A673 (cell line): ENCODE data around the gene IQCE. TPM values are rescaled to one million over a fixed set of nuclear protein-coding genes. Genes with fewer than 3 reads are reported as not detected.

Source experiments
- BruUV-seq: library from RNA; stranded (reverse); fragments of 400-500 nt; replicated peaks from 2 replicates; lab custom pipeline; 2021; lab: Mats Ljungman, UMichigan
- CTCF ChIA-PET: fragments of 300-600 bp; sonication (Branson Sonifier 250); formaldehyde crosslinking; loops from one replicate; lab custom pipeline; 2022; ENCODE audit warnings: antibody characterized with exemption; lab: Charles Lee
- POLR2A ChIA-PET: fragments of 300-600 bp; sonication (Branson Sonifier 250); formaldehyde crosslinking; loops from one replicate; lab custom pipeline; 2022; ENCODE audit warnings: antibody characterized with exemption; ENCODE audit not compliant: low non-redundant PET; lab: Charles Lee
- DNase-seq: peaks from one replicate; pipeline ENCODE4 v3.0.0-alpha.2; 2015; ENCODE audit warnings: low spot score
- H3K27ac ChIP-seq: fragments of 200-600 bp; sonication (generic); 2 replicates; pipeline ENCODE4 v1.5.1; 2016; ENCODE audit warnings: mixed run types, low read depth, mild to moderate bottlenecking, mixed read lengths, antibody characterized with exemption, low read length; ENCODE audit not compliant: poor library complexity, severe bottlenecking
- H3K27me3 ChIP-seq: fragments of 200-600 bp; sonication (generic); replicated peaks from 2 replicates; pipeline ENCODE4 v1.6.1; 2017; ENCODE audit warnings: mixed run types, low read depth, mild to moderate bottlenecking, mixed read lengths, antibody characterized with exemption, low read length; ENCODE audit not compliant: insufficient read depth, poor library complexity
- H3K36me3 ChIP-seq: fragments of 200-600 bp; sonication (generic); 2 replicates; pipeline ENCODE4 v1.6.1; 2016; ENCODE audit warnings: mixed run types, mild to moderate bottlenecking, mixed read lengths, antibody characterized with exemption, low read length; ENCODE audit not compliant: insufficient read depth, poor library complexity, severe bottlenecking
- H3K4me1 ChIP-seq: fragments of 200-600 bp; sonication (generic); 2 replicates; pipeline ENCODE4 v1.6.1; 2017; ENCODE audit warnings: mixed run types, mild to moderate bottlenecking, mixed read lengths, antibody characterized with exemption, low read length; ENCODE audit not compliant: insufficient read depth, poor library complexity, severe bottlenecking
- H3K4me3 ChIP-seq: fragments of 200-600 bp; sonication (generic); 2 replicates; pipeline ENCODE4 v1.5.1; 2016; ENCODE audit warnings: low read depth, mixed run types, mild to moderate bottlenecking, mixed read lengths, low read length; ENCODE audit not compliant: poor library complexity, severe bottlenecking
- H3K9me3 ChIP-seq: fragments of 200-600 bp; sonication (generic); 2 replicates; pipeline ENCODE4 v1.6.1; 2016; ENCODE audit warnings: mixed run types, low read depth, mild to moderate bottlenecking, mixed read lengths, antibody characterized with exemption, low read length; ENCODE audit not compliant: poor library complexity, severe bottlenecking
- CTCF ChIP-seq: fragments of 300-800, 200-600 bp; sonication (generic); conservative IDR thresholded peaks from 2 replicates; pipeline ENCODE4 v1.5.1; 2017; ENCODE audit warnings: low read depth, mild to moderate bottlenecking, antibody characterized with exemption, low read length, moderate library complexity, mixed read lengths
- EZH2 ChIP-seq: fragments of 200-600 bp; sonication (generic); IDR thresholded peaks from 2 replicates; pipeline ENCODE4 v1.6.1; 2017; ENCODE audit warnings: borderline replicate concordance, low read depth, mild to moderate bottlenecking, mixed read lengths, antibody characterized with exemption, low read length; ENCODE audit not compliant: poor library complexity, severe bottlenecking
- intact Hi-C: fragments of 100-400 bp; cut with micrococcal nuclease; formaldehyde crosslinking; loops from one replicate; pipeline ENCODE4 v1.10.0; 2022; ENCODE audit not compliant: unreplicated experiment
- total RNA-seq: library from RNA; stranded (reverse); gene quantifications from 2 replicates; pipeline ENCODE4 v1.2.3, GENCODE V29; 2021

The IQCE gene
- total RNA-seq, 1 experiment from 2014 or later, result 35.4 TPM

GRCh38 chr7:2551418-2551817 is 7.4 kb upstream of the IQCE start:
- no peak overlapping the region for H3K4me3 ChIP-seq
- H3K9me3 ChIP-seq, result no peaks in the 10 kb centered on the region
- peaks cover 10% of the 10 kb centered on the region for H3K4me1 ChIP-seq
- TF ChIP-seq EZH2, result no peak
- H3K27me3 ChIP-seq, result no peaks in the 10 kb centered on the region
- no TSS peak for BruUV-seq
- DNase-seq, result no peak
- no peak overlapping the region for H3K27ac ChIP-seq
- peaks cover 32% of the 10 kb centered on the region for H3K36me3 ChIP-seq
- ChIA-PET CTCF (no interaction called here), POLR2A (no interaction called here)
- intact Hi-C loops, result no loop called here

GRCh38 chr7:2553108-2553507 is 5.7 kb upstream of the IQCE start:
- DNase-seq, result no peak
- Histone ChIP-seq H3K36me3 (peaks cover 18% of the 10 kb centered on the region), H3K9me3 (no peaks in the 10 kb centered on the region), H3K4me3 (no peak overlapping the region), H3K27ac (no peak overlapping the region), H3K27me3 (no peaks in the 10 kb centered on the region), H3K4me1 (peaks cover 10% of the 10 kb centered on the region)
- intact Hi-C loops, result no loop called here
- BruUV-seq, result no TSS peak
- TF ChIP-seq EZH2, result no peak
- no peak for TF ChIP-seq CTCF
- ChIA-PET CTCF (interaction anchor here (0.6 kb wide), 1 partner anchor 212 kb away, joined by 3 read pairs; no protein-coding TSS in a partner anchor), POLR2A (interaction anchor here (0.6 kb wide), 1 partner anchor 80 kb away, joined by 3 read pairs; no protein-coding TSS in a partner anchor)

GRCh38 chr7:2553831-2554581 is 4.8 kb upstream of the IQCE start:
- H3K4me3 ChIP-seq, result peak overlapping the region; percentile 73
- ChIA-PET CTCF (interaction anchor here (0.6 kb wide), 2 partner anchors 65 to 213 kb away, joined by 3 to 4 read pairs; no protein-coding TSS in a partner anchor), POLR2A (no interaction called here)
- no peaks in the 10 kb centered on the region for H3K27me3 ChIP-seq
- intact Hi-C loops, result no loop called here
- BruUV-seq, result no TSS peak
- TF ChIP-seq CTCF, result no peak
- TF ChIP-seq EZH2, result no peak
- H3K27ac ChIP-seq, result peak overlapping the region; percentile 100
- peaks cover 10% of the 10 kb centered on the region for H3K4me1 ChIP-seq
- H3K36me3 ChIP-seq, result peaks cover 15% of the 10 kb centered on the region
- no peaks in the 10 kb centered on the region for H3K9me3 ChIP-seq
- DNase-seq, result no peak
